Smooth muscle cell of the pulmonary artery (primary cell): ENCODE results near the gene GRB10. TPM values are rescaled to one million over a fixed set of nuclear protein-coding genes. Genes with fewer than 3 reads are reported as not detected.

ENCODE experiments used
- total RNA-seq: library from RNA; depleted of rRNA; stranded (reverse); fragments of >200 nt; gene quantifications from 2 replicates; pipeline ENCODE4 v1.2.3, GENCODE V29; 2014

Gene GRB10
- total RNA-seq: 57.1 and 63.6 TPM in 2 replicates

GRCh38 chr7:50782375-50783208, at the start of gene GRB10:
Gene GRB10, minus strand, starts transcription at chr7:50782896. Its CDS starts 50,574 bp downstream, at chr7:50732322.

GRCh38 chr7:50564640-50565558, 217.8 kb downstream of the GRB10 start, which contains the start of gene DDC:
Gene DDC, minus strand, starts transcription at chr7:50565405. Its CDS starts 21,320 bp downstream, at chr7:50544085.

Other genes starting within 250 kb of the GRB10 start
- gene DDC, start 217.5 kb downstream of the GRB10 start, total RNA-seq: not detected in 2 replicates